ENCODE data around the gene PCGF1. TPM values are rescaled to one million over a fixed set of nuclear protein-coding genes. Genes with fewer than 3 reads are reported as not detected.
"Not testable (repeated sequence)": the region's sequence is repeated elsewhere in the genome, so short reads cannot be mapped to it uniquely, and the experiment has no call there.

PCGF1 gene
- total and polyA plus RNA-seq, 10 donors, result 9.6 to 20.4 (median 14.6) TPM

- Histone ChIP-seq H3K9me3 (no peaks in the 10 kb centered on the region), H3K36me3 (peaks cover 0 to 35% (median 20%) of the 10 kb centered on the region in 6 donors), H3K4me1 (peaks cover 10 to 56% (median 32%) of the 10 kb centered on the region in 6 donors), H3K4me3 (peak overlapping the region; percentile 71 to 98 (median 92)), H3K27ac (peak overlapping the region in 7 of 8 donors; percentile 77 to 95 (median 92)), H3K27me3 (replicated peaks in 1 of 7) (no peaks in the 10 kb centered on the region)
- intact Hi-C loops (cut with DNase I; ENCODE audit: low total_unique reads), result no loop called here
- WGBS, 5 donors, result 0 to 14% (median 6%) methylated on average over 5 to 13 of the region's 13 CpGs
- no peak for TF ChIP-seq POLR2A (IDR thresholded peaks at IDR 0.05)
- TF ChIP-seq POLR2AphosphoS5 (IDR thresholded peaks at IDR 0.05), result no peak
- TF ChIP-seq CTCF (IDR thresholded peaks at IDR 0.05 in 8 of 11, conservative IDR thresholded peaks at IDR 0.05 in 3 of 11), result no peak
- DNase-seq, result no peak
These were observed 43.1 kb downstream of the PCGF1 start for GRCh38 chr2:74464406-74464805.

GRCh38 chr2:74462786-74463105, 44.7 kb downstream of the PCGF1 start:
- peak; percentile 59 for DNase-seq
- no peak for TF ChIP-seq POLR2A (IDR thresholded peaks at IDR 0.05)
- no peak for TF ChIP-seq POLR2AphosphoS5 (IDR thresholded peaks at IDR 0.05)
- Histone ChIP-seq H3K36me3 (peaks cover 0 to 35% (median 20%) of the 10 kb centered on the region in 6 donors), H3K4me1 (peaks cover 18 to 65% (median 41%) of the 10 kb centered on the region in 6 donors), H3K27ac (no peak overlapping the region), H3K4me3 (no peak overlapping the region), H3K27me3 (replicated peaks in 1 of 7) (no peaks in the 10 kb centered on the region), H3K9me3 (no peaks in the 10 kb centered on the region)
- 86 to 89% (median 86%) methylated on average over 4 of the region's 4 CpGs for WGBS, 5 donors
- intact Hi-C loops (cut with DNase I; ENCODE audit: low total_unique reads), result no loop called here

GRCh38 chr2:74462054-74462785, 45.3 kb downstream of the PCGF1 start:
- Histone ChIP-seq H3K4me3 (no peak overlapping the region), H3K9me3 (no peaks in the 10 kb centered on the region), H3K27me3 (replicated peaks in 1 of 7) (no peaks in the 10 kb centered on the region), H3K36me3 (peaks cover 0 to 35% (median 20%) of the 10 kb centered on the region in 6 donors), H3K4me1 (peaks cover 18 to 69% (median 41%) of the 10 kb centered on the region in 6 donors), H3K27ac (no peak overlapping the region)
- WGBS, 5 donors, result 92 to 96% (median 93%) methylated on average over 13 to 20 of the region's 20 CpGs
- peak; percentile 75 for DNase-seq
- TF ChIP-seq POLR2AphosphoS5 (IDR thresholded peaks at IDR 0.05) (peak in 1 of 3 donors; percentile 3), CTCF (IDR thresholded peaks at IDR 0.05 in 8 of 11, conservative IDR thresholded peaks at IDR 0.05 in 3 of 11) (no peak)
- intact Hi-C loops (cut with DNase I; ENCODE audit: low total_unique reads), result no loop called here

- WGBS, 5 donors, result 88 to 94% (median 93%) methylated on average over 21 to 27 of the region's 27 CpGs
These were observed 46.1 kb downstream of the PCGF1 start for GRCh38 chr2:74461187-74462053.

GRCh38 chr2:74460187-74460586, 47.3 kb downstream of the PCGF1 start:
- WGBS, 5 donors, result 81 to 90% (median 82%) methylated on average over 9 to 10 of the region's 10 CpGs
- H3K4me1 ChIP-seq, result peaks cover 38 to 75% (median 52%) of the 10 kb centered on the region in 6 donors
- DNase-seq, result peak; percentile 74
- H3K9me3 ChIP-seq; H3K27me3 ChIP-seq (replicated peaks in 1 of 7); intact Hi-C loops (cut with DNase I; ENCODE audit: low total_unique reads); H3K27ac ChIP-seq; H3K4me3 ChIP-seq: not testable (repeated sequence)
- peaks cover 0 to 35% (median 20%) of the 10 kb centered on the region in 6 donors for H3K36me3 ChIP-seq

More at GRCh38 chr2:74461187-74462053, 46.1 kb downstream of the PCGF1 start:
- Histone ChIP-seq H3K27ac (no peak overlapping the region), H3K4me3 (no peak overlapping the region), H3K36me3 (peaks cover 0 to 35% (median 20%) of the 10 kb centered on the region in 6 donors), H3K4me1 (peaks cover 26 to 73% (median 47%) of the 10 kb centered on the region in 6 donors), H3K27me3 (replicated peaks in 1 of 7) (no peaks in the 10 kb centered on the region), H3K9me3 (no peaks in the 10 kb centered on the region)
- TF ChIP-seq POLR2AphosphoS5 (IDR thresholded peaks at IDR 0.05), result peak; percentile 2 to 64 (median 52)
- TF ChIP-seq CTCF (IDR thresholded peaks at IDR 0.05 in 8 of 11, conservative IDR thresholded peaks at IDR 0.05 in 3 of 11), result no peak
- intact Hi-C loops (cut with DNase I; ENCODE audit: low total_unique reads), result no loop called here
- DNase-seq, result peak; percentile 71

Data from spleen (tissue), 11 donors.